Sigmoid colon (tissue), 4 donors: ENCODE measurements around the gene ZNF79.

Experiments used
- EP300 ChIP-seq, 4 donors: sonication (generic); formaldehyde crosslinking; IDR thresholded peaks; one replicate each; pipeline ENCODE4 v1.6.1; 2017; ENCODE audit warnings: antibody characterized with exemption in 4 of 4
- POLR2A ChIP-seq, 2 donors: fragments of 450-650 bp; IDR thresholded peaks; one replicate each; pipeline ENCODE4 v1.6.1; 2016; ENCODE audit warnings: antibody characterized with exemption in 2 of 2, mild to moderate bottlenecking in 2 of 2, moderate library complexity in 2 of 2
- POLR2AphosphoS5 ChIP-seq, 4 donors: sonication (generic); formaldehyde crosslinking; IDR thresholded peaks; one replicate each; pipeline ENCODE4 v1.6.1; 2017; ENCODE audit warnings: antibody characterized with exemption in 4 of 4
- TF ChIP-seq, protein P1 (sequence below), 4 experiments: fragments of 450-650 bp in 3 of 4; fragments of 200-600 bp in 1 of 4; IDR thresholded peaks; one replicate each; pipeline ENCODE4 v1.5.1; 2016 to 2019; ENCODE audit warnings: antibody characterized with exemption in 4 of 4, mild to moderate bottlenecking in 3 of 4, moderate library complexity in 2 of 4

DNA sequence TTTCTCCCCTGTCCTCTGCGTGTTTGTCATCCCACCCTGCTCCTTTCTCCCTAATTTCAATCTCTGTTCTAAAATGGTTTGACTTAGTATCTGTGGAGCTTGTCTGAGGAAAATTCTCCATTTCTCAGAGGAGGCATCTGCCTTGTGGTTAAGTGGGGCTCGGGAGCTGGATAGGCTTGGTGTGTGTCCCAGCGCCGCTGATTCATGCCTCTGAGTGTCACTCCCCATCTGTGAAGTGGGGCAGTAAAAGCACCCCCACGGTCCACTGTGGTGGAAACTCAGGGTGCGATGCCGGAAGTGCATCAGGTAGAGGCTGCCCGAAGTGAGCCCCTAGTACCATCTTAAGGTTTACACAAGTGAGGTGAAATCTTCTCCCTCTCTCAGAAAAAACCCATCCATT lies 64.8 kb downstream of the ZNF79 start:
- TF ChIP-seq POLR2A (IDR thresholded peaks at IDR 0.05) (no peak), POLR2AphosphoS5 (IDR thresholded peaks at IDR 0.05) (no peak), EP300 (IDR thresholded peaks at IDR 0.05) (no peak)
- TF ChIP-seq, protein P1, sequence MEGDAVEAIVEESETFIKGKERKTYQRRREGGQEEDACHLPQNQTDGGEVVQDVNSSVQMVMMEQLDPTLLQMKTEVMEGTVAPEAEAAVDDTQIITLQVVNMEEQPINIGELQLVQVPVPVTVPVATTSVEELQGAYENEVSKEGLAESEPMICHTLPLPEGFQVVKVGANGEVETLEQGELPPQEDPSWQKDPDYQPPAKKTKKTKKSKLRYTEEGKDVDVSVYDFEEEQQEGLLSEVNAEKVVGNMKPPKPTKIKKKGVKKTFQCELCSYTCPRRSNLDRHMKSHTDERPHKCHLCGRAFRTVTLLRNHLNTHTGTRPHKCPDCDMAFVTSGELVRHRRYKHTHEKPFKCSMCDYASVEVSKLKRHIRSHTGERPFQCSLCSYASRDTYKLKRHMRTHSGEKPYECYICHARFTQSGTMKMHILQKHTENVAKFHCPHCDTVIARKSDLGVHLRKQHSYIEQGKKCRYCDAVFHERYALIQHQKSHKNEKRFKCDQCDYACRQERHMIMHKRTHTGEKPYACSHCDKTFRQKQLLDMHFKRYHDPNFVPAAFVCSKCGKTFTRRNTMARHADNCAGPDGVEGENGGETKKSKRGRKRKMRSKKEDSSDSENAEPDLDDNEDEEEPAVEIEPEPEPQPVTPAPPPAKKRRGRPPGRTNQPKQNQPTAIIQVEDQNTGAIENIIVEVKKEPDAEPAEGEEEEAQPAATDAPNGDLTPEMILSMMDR (IDR thresholded peaks at IDR 0.05), result no peak
